Frontal cortex (tissue), 4 donors: Measurements from ENCODE around the gene SLIT3. TPM values are rescaled to one million over a fixed set of nuclear protein-coding genes. Genes with fewer than 3 reads are reported as not detected.
A peak's percentile ranks its signal among the peaks of the same experiment; 100 is the strongest.

Experiments
- DNase-seq, 2 donors: peaks; one replicate each; pipeline ENCODE4 v3.0.0; 2012; ENCODE audit warnings: low spot score in 2 of 2
- FAIRE-seq: peaks from 2 replicates; lab custom pipeline; 2012; peaks lifted over from hg19 to GRCh38; lab: Jason Lieb, UNC
- total RNA-seq: library from RNA; depleted of rRNA; stranded (reverse); fragments of >200 nt; gene quantifications from one replicate; pipeline ENCODE4 v1.2.3, GENCODE V29; 2014
- donor health status: control.
- donor health status: control.
- donor health status: control.

SLIT3 gene
- total RNA-seq, 1 donor from 2014 or later: 2.0 TPM

GRCh38 chr5:168721966-168722365 lies 579.0 kb downstream of the SLIT3 start:
- DNase-seq: no peak
- FAIRE-seq: no peak

GRCh38 chr5:168721002-168721753 lies 579.8 kb downstream of the SLIT3 start:
- DNase-seq (no peak), FAIRE-seq (no peak)

GRCh38 chr5:168720575-168720974 lies 580.4 kb downstream of the SLIT3 start:
- DNase-seq: no peak
- FAIRE-seq: no peak

- DNase-seq: no peak
- no peak for FAIRE-seq
These were observed 586.9 kb downstream of the SLIT3 start for GRCh38 chr5:168714046-168714445.

- DNase-seq (no peak), FAIRE-seq (no peak)
These were observed 587.9 kb downstream of the SLIT3 start for GRCh38 chr5:168713051-168713450.

GRCh38 chr5:168712280-168712924 lies 588.5 kb downstream of the SLIT3 start:
- DNase-seq (no peak), FAIRE-seq (no peak)

- FAIRE-seq (no peak), DNase-seq (no peak)
These were observed 590.2 kb downstream of the SLIT3 start for GRCh38 chr5:168710706-168711105.

GRCh38 chr5:168707716-168708695 lies 592.9 kb downstream of the SLIT3 start:
- DNase-seq (no peak), FAIRE-seq (no peak)

GRCh38 chr5:168706655-168707069 lies 594.3 kb downstream of the SLIT3 start:
- peak in 1 of 2 donors; percentile 44 for DNase-seq
- no peak for FAIRE-seq

- FAIRE-seq (no peak), DNase-seq (no peak)
These were observed 595.6 kb downstream of the SLIT3 start for GRCh38 chr5:168705321-168705720.

GRCh38 chr5:168702511-168702910 lies 598.4 kb downstream of the SLIT3 start:
- DNase-seq (no peak), FAIRE-seq (no peak)

GRCh38 chr5:168701641-168702040 lies 599.3 kb downstream of the SLIT3 start:
- no peak for FAIRE-seq
- DNase-seq: no peak

- FAIRE-seq (no peak), DNase-seq (peak in 1 of 2 donors; percentile 23)
These were observed 601.9 kb downstream of the SLIT3 start for GRCh38 chr5:168699002-168699401.

- DNase-seq: no peak
- no peak for FAIRE-seq
These were observed 603.8 kb downstream of the SLIT3 start for GRCh38 chr5:168697034-168697720.

- FAIRE-seq (no peak), DNase-seq (no peak)
These were observed 604.3 kb downstream of the SLIT3 start for GRCh38 chr5:168696611-168697010.

- no peak for DNase-seq
- no peak for FAIRE-seq
These were observed 605.6 kb downstream of the SLIT3 start for GRCh38 chr5:168695301-168695835.

GRCh38 chr5:168694289-168694688 lies 606.6 kb downstream of the SLIT3 start:
- FAIRE-seq (no peak), DNase-seq (no peak)

- no peak for FAIRE-seq
- no peak for DNase-seq
These were observed 607.1 kb downstream of the SLIT3 start for GRCh38 chr5:168693883-168694282.

GRCh38 chr5:168693297-168693696 lies 607.6 kb downstream of the SLIT3 start:
- DNase-seq (no peak), FAIRE-seq (no peak)

- no peak for DNase-seq
- no peak for FAIRE-seq
These were observed 609.0 kb downstream of the SLIT3 start for GRCh38 chr5:168691891-168692290.
